HUES64 (cell line): ENCODE results near the gene HIP1.
"Not testable (repeated sequence)": the region's sequence is repeated elsewhere in the genome, so short reads cannot be mapped to it uniquely, and the experiment has no call there.

Experiments used
- H3K27ac ChIP-seq: 2 replicates; pipeline ENCODE4 v1.7.0; 2013; ENCODE audit warnings: low read depth, low read length, inconsistent platforms
- H3K27me3 ChIP-seq: 2 replicates; pipeline ENCODE4 v1.6.1; 2013; ENCODE audit warnings: mild to moderate bottlenecking, low read length; ENCODE audit not compliant: insufficient read depth
- H3K36me3 ChIP-seq: 2 replicates; pipeline ENCODE4 v1.6.1; 2013; ENCODE audit warnings: mild to moderate bottlenecking, low read length; ENCODE audit not compliant: insufficient read depth
- H3K4me1 ChIP-seq: 2 replicates; pipeline ENCODE4 v1.6.1; 2013; ENCODE audit warnings: mild to moderate bottlenecking, low read length, moderate library complexity; ENCODE audit not compliant: insufficient read depth
- H3K4me3 ChIP-seq: 2 replicates; pipeline ENCODE4 v1.5.1; 2013; ENCODE audit warnings: mild to moderate bottlenecking, low read length, moderate library complexity
- H3K9ac ChIP-seq: 2 replicates; pipeline ENCODE4 v1.6.1; 2013; ENCODE audit warnings: mild to moderate bottlenecking, low read depth, low read length
- H3K9me3 ChIP-seq: 2 replicates; pipeline ENCODE4 v1.6.1; 2013; ENCODE audit warnings: low read depth, low read length; ENCODE audit not compliant: insufficient read depth
- WGBS: fragments of 150-250, 120-280 bp; methylation state at CpG from one replicate; pipeline ENCODE4 v1.1.7; 2013; ENCODE audit warnings: missing lambda C conversion rate; 5-methylcytosine and 5-hydroxymethylcytosine counted together

HIP1 gene

GRCh38 chr7:75559976-75560365 lies 178.8 kb downstream of the HIP1 start:
- Histone ChIP-seq H3K4me3 (no peak overlapping the region), H3K36me3 (peaks cover 97% of the 10 kb centered on the region), H3K9ac (no peak overlapping the region), H3K27me3 (no peaks in the 10 kb centered on the region), H3K9me3 (no peaks in the 10 kb centered on the region), H3K4me1 (no peaks in the 10 kb centered on the region), H3K27ac (no peak overlapping the region)
- WGBS = 96% methylated on average over 5 of the region's 6 CpGs

DNA sequence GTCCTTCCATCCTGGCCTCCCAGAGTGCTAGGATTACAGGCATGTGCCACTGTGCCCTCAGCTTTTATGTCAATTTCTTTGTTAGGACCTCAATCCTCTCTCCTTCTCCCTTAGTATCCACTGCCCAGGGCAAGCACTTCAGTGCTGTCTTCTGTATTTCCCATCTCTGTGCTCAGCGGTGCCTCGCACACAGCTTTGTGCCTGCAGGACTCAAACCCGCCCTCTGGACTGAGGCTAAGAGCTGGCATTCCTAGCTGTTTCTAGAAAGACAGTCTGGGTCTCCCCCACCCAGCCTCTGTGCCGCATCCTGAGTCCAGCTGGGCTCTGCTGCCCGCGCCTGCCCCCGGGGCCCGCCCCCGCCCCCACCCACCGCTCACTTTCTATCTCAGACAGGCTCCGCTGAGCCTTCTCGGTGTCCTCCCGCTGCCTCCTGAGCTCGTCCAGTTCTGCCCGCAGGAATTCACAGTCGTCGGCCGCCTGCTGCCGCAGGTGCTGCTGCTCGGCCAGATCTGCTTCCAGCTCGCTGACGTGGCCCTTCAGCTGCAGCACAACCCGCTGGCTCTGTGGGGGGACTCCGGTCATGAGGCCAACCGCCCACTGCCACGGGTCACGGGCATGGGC lies 179.3 kb downstream of the HIP1 start:
- H3K9ac ChIP-seq = no peak overlapping the region
- no peak overlapping the region for H3K27ac ChIP-seq
- peaks cover 97% of the 10 kb centered on the region for H3K36me3 ChIP-seq
- H3K27me3 ChIP-seq = no peaks in the 10 kb centered on the region
- WGBS = 96% methylated on average over 27 of the region's 27 CpGs
- no peak overlapping the region for H3K4me3 ChIP-seq
- H3K4me1 ChIP-seq = no peaks in the 10 kb centered on the region
- no peaks in the 10 kb centered on the region for H3K9me3 ChIP-seq

- not testable (repeated sequence) for H3K27ac ChIP-seq, H3K27me3 ChIP-seq, H3K4me1 ChIP-seq, H3K4me3 ChIP-seq, H3K9ac ChIP-seq, H3K9me3 ChIP-seq
- peaks cover 95% of the 10 kb centered on the region for H3K36me3 ChIP-seq
- WGBS = 91% methylated on average over 6 of the region's 6 CpGs
These were observed 181.9 kb downstream of the HIP1 start for GRCh38 chr7:75556835-75557234.

DNA sequence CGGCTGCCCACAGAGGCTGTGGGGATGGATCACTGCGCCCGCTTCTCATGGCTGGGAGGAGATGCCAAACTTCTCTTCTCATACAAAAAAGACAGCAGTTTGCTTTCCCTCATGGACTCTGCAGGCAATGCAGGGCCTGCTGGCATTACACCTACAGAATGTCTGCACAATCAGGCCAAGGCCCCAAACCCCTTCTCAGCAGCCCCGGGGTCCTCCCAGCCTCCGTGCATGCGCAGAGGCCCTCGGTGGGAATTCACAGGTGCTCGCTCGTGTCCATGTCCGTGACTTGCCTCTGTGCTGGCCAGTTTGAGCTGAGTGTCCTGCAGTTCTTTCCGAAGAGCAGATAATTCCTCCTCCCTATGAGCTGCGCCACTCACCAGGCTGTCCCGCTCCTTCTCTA lies 183.0 kb downstream of the HIP1 start:
- Histone ChIP-seq H3K27ac (no peak overlapping the region), H3K27me3 (no peaks in the 10 kb centered on the region), H3K4me1 (no peaks in the 10 kb centered on the region), H3K9me3 (no peaks in the 10 kb centered on the region), H3K9ac (no peak overlapping the region), H3K36me3 (peaks cover 95% of the 10 kb centered on the region), H3K4me3 (no peak overlapping the region)
- WGBS = 96% methylated on average over 13 of the region's 13 CpGs

DNA sequence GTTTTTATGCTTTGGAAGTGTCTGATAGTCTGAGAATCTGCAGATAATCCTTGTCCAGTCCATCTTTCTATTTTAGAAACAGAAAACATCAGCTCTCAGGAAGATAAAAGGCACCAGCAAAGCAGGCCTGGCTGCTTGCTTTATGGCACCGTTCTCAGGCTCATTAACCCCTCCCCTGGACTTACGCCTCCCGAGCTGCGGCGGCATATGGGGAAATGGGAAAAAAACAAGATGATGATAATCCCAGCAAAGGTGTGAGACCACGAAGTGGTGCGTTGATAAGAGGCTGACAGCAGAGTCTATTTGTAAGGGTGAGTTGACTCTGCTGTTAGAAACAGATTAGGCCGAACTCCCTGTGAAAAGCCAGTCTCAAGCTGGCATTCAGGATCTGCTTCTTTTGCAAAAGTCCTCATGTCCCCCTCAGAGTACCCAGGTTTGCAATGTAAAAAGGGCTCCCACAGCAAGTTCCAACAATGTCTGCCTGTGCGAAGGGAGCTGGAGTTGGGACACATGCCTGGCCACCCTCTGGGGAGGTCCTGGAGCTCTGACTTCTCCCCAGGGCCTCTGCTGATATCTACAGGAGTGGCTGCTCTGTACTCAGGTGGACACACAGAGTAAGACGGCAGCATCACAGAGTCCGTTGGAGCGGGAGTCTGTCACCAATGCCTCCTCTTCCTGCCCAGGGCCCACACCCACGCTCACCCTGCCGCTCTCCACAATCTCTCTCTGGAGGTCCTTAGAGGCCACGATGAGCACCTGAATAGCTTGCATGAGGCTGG lies 192.3 kb downstream of the HIP1 start:
- Histone ChIP-seq H3K27me3 (no peaks in the 10 kb centered on the region), H3K36me3 (peaks cover 89% of the 10 kb centered on the region), H3K9ac (no peak overlapping the region), H3K4me3 (no peak overlapping the region), H3K9me3 (no peaks in the 10 kb centered on the region), H3K27ac (no peak overlapping the region), H3K4me1 (no peaks in the 10 kb centered on the region)
- WGBS = 93% methylated on average over 15 of the region's 15 CpGs

DNA sequence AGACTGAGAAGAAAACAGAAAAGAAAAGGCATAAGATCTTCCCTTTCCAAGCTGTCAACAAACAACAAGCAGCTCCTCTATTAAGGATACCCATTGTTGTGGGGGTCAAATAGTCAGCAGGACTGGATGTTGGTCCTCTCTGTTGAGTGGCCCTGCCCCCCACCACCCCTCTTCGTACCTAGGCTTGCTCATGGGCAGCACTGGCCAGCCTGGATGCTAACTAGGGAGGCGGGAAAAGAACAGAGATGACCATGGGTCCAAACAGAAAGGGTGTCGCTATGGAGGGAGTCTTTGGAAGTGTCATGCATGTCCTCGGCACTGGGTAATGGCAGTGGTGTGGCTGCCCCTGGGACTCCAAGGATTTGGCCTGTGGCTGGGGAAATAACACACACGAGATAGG lies 201.0 kb downstream of the HIP1 start:
- peaks cover 84% of the 10 kb centered on the region for H3K36me3 ChIP-seq

DNA sequence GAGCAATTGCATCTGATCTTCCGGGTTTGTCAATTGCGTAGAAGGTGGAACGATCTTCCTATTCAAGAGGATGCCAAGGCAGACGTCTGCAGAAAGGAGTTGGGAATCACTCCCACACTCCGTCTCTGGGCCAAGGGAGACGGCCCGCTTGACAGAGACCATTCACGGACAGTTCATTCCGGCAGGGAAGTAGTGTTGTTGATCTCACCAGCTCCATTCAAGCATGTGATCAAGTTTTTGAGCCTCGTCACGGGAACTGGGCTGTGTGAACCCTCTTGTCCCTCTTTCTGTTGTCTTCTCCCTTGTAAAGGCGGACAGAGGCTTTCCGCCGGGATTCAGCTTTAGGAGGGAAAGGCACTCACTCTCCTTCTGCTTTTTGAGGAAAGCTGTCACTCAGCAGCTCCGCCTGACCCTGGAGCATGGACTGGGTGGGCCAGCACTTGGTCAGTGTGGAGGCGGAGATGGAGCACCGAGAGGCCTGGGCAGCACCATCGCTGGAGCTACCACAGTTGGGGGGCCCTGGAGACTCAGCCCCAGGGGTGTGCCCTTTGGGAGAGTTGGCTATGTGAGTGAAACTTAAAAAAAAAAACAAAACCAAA lies 201.7 kb downstream of the HIP1 start:
- Histone ChIP-seq H3K27me3 (no peaks in the 10 kb centered on the region), H3K36me3 (peaks cover 78% of the 10 kb centered on the region), H3K27ac (no peak overlapping the region), H3K4me1 (no peaks in the 10 kb centered on the region), H3K4me3 (no peak overlapping the region), H3K9ac (no peak overlapping the region), H3K9me3 (no peaks in the 10 kb centered on the region)
- WGBS = 95% methylated on average over 18 of the region's 18 CpGs

More for the DNA sequence above, 201.0 kb downstream of the HIP1 start:
- Histone ChIP-seq H3K27me3 (no peaks in the 10 kb centered on the region), H3K27ac (no peak overlapping the region), H3K9ac (no peak overlapping the region), H3K4me1 (no peaks in the 10 kb centered on the region), H3K4me3 (no peak overlapping the region), H3K9me3 (no peaks in the 10 kb centered on the region)
- 94% methylated on average over 5 of the region's 5 CpGs for WGBS

GRCh38 chr7:75536491-75536890 lies 202.2 kb downstream of the HIP1 start:
- 97% methylated on average over 4 of the region's 4 CpGs for WGBS
- no peaks in the 10 kb centered on the region; the same call in 1 of the 2 replicates for H3K4me1 ChIP-seq
- H3K4me3 ChIP-seq = no peak overlapping the region
- no peaks in the 10 kb centered on the region for H3K27me3 ChIP-seq
- no peak overlapping the region for H3K27ac ChIP-seq
- H3K36me3 ChIP-seq = peaks cover 73% of the 10 kb centered on the region
- no peak overlapping the region for H3K9ac ChIP-seq
- no peaks in the 10 kb centered on the region for H3K9me3 ChIP-seq

DNA sequence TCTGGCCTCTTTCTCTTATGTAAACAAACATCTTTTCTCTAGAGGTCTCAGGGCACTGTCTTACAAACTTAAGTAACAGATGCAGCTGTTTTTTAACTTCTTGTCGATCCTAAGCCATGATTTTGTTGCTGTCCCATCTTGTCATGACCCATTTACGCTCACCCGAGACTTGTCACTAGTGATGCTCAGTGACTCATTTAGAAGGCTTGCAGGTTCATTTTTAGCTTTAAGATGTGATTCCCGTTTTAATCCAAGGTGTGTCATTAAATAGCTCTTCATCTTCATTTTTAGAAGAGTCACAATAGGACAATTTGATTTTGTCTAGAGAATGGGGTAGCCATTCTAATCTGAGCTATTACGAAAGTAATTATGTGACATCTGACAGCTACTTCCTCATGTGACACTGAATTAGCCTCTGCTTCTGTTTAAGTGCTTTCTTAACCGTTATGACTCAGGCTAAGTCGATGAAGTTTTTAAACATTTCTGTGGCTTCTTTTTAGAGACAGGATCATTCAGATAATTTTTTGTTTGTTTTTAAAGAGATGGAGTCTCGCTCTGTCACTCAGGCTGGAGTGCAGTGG lies 203.9 kb downstream of the HIP1 start:
- H3K36me3 ChIP-seq = peaks cover 57% of the 10 kb centered on the region
- H3K27ac ChIP-seq = no peak overlapping the region
- H3K4me1 ChIP-seq = no peaks in the 10 kb centered on the region; the same call in 1 of the 2 replicates
- no peaks in the 10 kb centered on the region for H3K27me3 ChIP-seq
- H3K9ac ChIP-seq = no peak overlapping the region
- WGBS = 94% methylated on average over 8 of the region's 8 CpGs
- no peak overlapping the region for H3K4me3 ChIP-seq
- no peaks in the 10 kb centered on the region for H3K9me3 ChIP-seq

- Histone ChIP-seq H3K27ac (no peak overlapping the region), H3K4me3 (no peak overlapping the region), H3K9me3 (no peaks in the 10 kb centered on the region), H3K4me1 (no peaks in the 10 kb centered on the region; the same call in 1 of the 2 replicates), H3K9ac (no peak overlapping the region), H3K36me3 (peaks cover 48% of the 10 kb centered on the region), H3K27me3 (no peaks in the 10 kb centered on the region)
- 92% methylated on average over 6 of the region's 6 CpGs for WGBS
These were observed 204.8 kb downstream of the HIP1 start for GRCh38 chr7:75533926-75534325.

- Histone ChIP-seq H3K4me1 (no peaks in the 10 kb centered on the region; the same call in 1 of the 2 replicates), H3K27ac (no peak overlapping the region), H3K4me3 (no peak overlapping the region), H3K36me3 (peaks cover 37% of the 10 kb centered on the region), H3K9me3 (no peaks in the 10 kb centered on the region), H3K9ac (no peak overlapping the region), H3K27me3 (no peaks in the 10 kb centered on the region)
- WGBS = 95% methylated on average over 4 of the region's 4 CpGs
These were observed 206.1 kb downstream of the HIP1 start for GRCh38 chr7:75532639-75533038.
